Body of pancreas (tissue), 4 donors: Measurements from ENCODE around the gene CDS1.

Experiments used
- CTCF ChIP-seq, 7 experiments: fragments of 450-650 bp in 4 of 7; fragments of 200-600 bp in 3 of 7; sonication (generic) in 3 of 7; IDR thresholded peaks; one replicate each; pipeline ENCODE4 v1.5.1; 2016 to 2019; ENCODE audit warnings: antibody characterized with exemption in 7 of 7
- POLR2A ChIP-seq, 3 donors: fragments of 450-650 bp; IDR thresholded peaks; one replicate each; pipeline ENCODE4 v1.6.1; 2016; ENCODE audit warnings: antibody characterized with exemption in 3 of 3, mild to moderate bottlenecking in 2 of 3

- TF ChIP-seq CTCF (IDR thresholded peaks at IDR 0.05) (no peak), POLR2A (IDR thresholded peaks at IDR 0.05) (no peak)
These were observed 8.7 kb upstream of the CDS1 start for GRCh38 chr4:84574069-84574720.
